HG03354 (cell line): ENCODE results near the gene MAP3K12.

ENCODE experiments used
- ATAC-seq: cut with Tn5 transposase; IDR thresholded peaks from one replicate; pipeline ENCODE4 v1.9.1; 2021; ENCODE audit warnings: mild to moderate bottlenecking; ENCODE audit not compliant: unreplicated experiment, poor library complexity, severe bottlenecking

MAP3K12 gene

DNA sequence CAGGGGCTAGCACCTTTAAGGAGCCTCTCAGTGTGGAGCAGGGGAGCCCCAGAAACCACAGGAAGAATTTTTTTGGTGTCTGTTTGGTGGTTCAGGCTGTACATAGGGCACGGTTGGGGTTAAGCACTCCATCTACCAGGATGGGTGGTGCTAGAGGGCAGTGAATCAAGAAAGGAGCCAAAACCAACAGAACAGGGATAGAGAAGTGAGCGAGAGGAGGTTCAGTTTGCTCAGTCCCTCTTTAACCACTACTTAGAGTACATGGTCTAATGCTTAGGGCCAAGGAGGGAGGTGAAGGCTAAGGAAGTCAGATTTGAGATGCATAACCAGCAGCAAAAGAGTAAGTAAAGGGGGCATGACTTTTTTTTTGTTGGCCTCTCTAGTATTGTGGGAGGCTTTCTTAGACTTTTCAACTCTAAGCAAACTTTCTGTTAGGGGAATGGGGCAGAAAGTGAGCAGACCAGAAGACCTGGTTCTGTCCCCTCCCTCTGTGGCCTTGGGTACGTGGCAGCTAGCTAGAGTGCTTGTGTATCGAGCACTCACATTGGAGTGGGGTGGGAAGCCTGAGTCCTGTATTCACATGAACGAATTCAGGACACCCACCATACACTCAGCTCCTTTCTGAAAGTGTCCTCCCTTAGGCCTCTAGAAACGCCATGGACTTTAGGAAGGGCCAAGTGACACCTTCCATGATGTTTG is 14.6 kb upstream of the MAP3K12 start:
- ATAC-seq = no peak

DNA sequence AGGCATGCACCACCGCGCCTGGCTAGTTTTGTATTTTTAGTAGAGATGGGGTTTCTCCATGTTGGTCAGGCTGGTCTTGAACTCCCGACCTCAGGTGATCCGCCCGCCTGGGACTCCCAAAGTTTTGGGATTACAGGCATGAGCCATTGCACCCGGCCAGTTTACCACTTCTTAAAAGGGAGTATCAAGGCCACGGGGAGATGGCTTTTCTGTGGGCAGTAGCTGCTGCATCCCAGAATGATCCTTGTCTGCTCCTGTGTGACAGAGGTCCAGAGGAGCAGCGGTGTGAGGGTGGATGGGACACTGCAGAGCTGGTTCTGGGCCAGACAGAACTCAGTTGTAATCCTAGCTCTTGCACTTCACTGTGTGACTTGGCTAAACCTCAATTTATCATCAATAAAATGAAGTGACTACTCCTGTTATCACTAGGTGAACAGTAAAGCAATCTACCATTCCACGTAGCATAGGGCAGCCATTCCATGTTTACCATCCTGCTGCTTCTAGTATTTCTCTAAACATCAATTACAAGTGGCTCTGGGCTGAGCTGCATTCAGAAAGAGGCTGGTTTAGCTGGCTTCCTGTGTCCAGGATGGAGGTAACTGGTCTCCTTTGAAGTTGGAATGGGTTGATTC is 11.0 kb upstream of the MAP3K12 start:
- no peak for ATAC-seq

DNA sequence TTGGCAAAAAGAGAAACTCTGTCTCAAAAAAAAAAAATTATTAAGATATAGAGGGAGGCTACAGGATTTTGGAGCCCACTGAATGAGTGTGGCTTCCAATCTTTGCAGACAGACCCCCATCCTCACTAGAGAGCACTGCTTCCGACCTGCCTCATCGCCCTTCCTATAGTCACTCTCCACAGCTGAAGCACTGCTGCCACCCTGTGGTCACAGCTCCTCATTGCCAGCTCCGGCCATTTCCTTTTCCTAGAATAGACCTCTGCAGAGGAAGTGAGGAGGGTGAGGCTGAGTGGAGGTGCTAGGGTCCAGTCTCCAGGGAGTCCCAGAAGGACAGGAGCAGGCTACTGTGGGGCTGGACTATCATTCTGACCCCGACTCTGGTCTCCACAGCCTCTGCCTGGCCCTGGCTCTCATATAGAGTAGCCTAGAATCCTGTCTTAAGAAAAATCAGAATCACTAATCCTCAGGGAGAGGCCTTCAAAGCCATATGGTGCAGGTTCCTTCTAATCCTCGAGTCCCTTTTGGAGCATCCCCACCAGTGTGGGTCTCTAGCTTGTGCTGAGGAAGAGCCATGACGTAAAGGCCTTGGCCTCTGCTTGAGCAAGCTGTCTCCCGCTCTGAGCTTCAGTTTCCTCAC is 9.4 kb upstream of the MAP3K12 start:
- peak; percentile 93 for ATAC-seq

DNA sequence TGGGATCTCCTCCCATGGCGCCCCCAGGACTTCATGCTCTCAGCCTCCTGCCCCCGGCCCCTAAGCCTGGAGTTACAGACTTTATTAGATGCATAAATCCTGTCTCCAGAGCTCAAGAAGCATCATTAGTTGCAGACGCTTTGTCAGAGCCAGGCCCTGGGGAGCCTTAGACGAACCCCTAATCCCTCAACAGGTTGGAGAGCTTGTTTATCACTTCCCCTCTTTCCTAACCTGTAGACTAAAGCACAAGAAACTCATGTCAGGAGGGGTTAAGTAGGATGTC is 8.3 kb upstream of the MAP3K12 start:
- no peak for ATAC-seq

DNA sequence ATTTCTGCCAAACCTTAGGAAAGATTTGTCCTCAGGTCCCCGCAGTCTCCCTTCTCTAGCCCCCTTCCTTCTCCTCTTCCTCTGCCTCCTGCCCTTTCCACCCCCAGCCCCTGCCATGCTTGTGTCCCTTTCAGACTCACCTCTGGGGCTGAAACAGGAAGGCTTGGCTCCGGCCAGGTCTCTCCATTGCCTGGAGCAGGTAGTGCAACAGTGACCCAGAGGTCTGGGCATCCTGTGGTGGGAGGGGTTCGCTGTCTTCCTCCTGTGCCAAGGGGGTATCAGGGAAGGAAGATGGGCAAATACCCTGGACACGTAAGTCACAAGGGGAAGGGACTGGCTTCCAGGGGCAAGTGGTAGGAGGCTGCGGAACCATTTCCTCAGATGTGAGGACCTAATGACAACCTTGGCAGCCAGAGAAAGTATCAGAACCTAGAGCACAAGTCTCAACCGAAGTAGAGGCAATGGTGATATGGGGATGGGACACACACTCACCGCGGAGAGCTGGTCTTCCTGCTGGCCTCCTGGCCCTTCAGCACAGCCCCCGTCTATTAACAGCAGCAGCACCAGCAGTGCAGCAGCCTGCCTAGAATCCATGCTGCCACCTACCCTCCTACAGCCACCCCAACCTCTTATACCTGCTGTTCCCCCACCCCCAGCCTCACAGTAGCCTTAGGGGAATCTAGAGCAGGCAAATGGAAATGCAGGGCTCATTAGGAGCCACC is 7.8 kb upstream of the MAP3K12 start, which contains the start of gene NPFF:
NPFF (minus strand) TSS at position 604 of the 722 bp plus-strand sequence; CDS start at position 594, 10 bp downstream.
- no peak for ATAC-seq

DNA sequence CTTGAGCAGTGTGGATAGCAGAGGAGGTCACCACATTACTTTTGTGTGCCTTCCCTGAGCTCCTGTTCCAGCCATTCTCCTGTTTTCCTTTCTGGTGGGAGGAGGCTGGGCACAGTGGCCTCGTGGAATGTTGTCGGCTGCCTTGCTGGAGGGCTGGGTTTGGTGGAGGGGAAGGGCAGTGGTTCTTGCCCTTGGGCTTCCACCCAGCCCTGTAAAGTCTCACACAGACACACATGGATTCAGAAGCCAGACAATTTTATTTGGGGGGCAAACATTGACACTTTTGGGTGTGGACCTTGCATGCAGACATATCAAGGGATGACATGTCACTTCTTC is 7.2 kb upstream of the MAP3K12 start:
- no peak for ATAC-seq

DNA sequence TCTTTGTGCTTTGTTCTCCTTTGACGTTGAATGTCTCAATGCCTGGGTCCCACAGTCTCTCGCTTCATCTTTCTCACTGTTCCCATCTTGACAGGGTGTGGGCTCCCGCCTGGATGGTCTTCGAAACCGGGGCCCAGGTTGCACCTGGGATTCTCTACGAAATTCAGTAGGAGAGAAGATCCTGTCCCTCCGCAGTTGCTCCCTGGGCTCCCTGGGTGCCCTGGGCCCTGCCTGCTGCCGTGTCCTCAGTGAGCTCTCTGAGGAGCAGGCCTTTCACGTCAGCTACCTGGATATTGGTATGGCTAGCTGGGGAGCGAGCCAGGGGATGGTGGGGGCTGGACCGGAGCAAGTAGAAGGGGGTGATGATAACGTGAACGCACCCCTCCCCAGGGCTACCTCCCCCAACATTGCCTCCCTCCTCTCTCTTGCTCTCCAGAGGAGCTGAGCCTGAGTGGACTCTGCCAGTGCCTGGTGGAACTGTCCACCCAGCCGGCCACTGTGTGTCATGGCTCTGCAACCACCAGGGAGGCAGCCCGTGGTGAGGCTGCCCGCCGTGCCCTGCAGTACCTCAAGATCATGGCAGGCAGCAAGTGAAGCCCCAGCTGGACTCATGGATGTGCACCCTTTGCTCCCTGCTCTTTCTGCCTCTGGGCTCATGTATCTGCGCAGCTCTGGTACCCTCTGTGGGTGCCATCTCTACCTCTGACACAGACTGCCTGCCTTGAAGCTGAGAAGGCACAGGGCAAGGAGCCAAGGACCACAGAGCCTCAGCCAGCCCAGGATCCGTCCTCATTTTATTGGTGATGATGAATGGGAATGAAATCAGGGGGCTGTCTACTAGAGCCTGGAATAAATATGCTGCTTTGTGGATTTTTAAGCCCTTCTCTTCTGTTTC is 6.5 kb upstream of the MAP3K12 start:
- no peak for ATAC-seq

DNA sequence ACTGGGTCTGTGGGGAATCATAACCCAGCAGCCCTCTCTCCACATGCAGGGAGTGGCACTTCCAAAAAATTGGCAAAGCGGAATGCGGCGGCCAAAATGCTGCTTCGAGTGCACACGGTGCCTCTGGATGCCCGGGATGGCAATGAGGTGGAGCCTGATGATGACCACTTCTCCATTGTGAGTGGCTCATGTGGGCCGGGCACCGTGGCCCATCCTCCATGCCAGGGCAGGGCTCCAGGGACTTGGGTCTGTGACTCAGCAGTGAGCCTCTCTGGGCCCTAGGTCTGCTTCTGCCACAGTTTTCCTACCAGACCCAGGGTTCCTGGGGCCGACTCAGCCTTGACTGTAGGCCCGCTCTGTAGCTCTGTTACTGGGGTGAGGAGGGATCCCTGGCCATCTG is 5.8 kb upstream of the MAP3K12 start:
- ATAC-seq = no peak

DNA sequence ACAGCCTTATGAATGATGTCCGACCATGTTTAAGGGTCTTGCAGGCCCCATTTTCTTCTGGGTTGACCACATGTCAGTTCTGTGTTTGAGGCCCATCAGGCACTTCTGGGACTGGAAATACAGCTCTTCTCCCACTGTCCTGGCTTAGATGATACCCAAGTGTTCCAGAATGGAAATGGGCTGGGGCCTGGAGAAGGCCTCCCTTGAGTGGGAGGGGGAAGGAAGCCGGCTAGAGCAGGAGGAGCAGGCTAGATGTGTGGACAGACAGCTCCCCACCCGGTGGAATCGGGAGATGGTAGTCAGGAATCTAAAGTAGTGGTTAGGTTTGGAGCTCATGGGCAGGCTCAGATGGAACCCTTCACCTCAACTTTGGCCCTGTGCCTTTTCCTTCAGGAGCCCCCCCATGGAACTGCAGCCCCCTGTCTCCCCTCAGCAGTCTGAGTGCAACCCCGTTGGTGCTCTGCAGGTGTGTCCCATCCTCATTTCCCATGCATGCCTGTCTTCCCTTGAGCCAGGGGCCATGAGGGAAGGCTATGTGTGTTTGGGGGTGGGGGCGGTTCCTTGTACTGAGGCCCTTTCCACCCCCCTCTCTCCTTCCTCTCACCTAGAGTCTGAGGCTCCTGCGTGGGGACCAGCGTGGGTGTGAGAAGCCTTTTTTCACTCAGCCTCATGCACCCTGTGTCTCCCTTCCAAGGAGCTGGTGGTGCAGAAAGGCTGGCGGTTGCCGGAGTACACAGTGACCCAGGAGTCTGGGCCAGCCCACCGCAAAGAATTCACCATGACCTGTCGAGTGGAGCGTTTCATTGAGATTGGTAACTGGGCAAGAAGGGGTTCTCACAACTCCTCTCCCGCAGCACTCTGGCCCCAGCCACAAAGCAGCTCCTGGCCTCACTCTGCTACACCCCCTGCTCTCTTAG is 5.0 kb upstream of the MAP3K12 start:
- ATAC-seq = no peak

DNA sequence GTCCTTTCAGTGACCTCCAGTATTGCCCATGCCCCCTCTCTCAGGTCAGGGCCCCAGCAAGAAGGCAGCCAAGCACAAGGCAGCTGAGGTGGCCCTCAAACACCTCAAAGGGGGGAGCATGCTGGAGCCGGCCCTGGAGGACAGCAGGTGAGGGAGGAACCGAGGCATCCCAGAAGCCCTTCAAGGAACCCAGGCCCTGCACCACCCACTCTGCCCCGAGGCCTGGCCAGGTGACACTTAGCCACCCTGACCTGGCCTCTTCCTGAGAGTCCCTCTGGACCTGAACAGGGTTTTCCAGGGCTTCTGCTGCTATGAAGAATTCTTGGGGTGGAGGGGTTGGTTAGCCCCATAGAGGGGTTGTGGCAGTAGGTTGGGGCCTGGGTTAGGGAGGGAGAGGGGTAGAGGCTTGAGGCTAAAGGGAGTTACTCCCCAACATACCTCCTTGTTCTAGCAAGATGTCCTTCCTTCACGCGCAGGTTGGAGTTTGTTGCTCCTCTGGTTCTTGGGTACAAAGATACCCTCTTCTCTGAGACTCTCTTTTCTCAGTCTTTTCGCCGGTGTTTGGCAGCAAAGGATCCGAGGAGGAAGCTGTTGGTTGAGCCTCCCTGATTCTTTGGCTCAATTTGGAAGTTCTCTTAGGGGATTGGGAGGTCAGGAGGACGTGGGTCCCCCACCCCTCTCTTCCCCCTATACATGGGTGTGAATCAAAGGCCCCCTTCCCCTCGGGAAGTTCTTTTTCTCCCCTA is 3.9 kb upstream of the MAP3K12 start:
- no peak for ATAC-seq

DNA sequence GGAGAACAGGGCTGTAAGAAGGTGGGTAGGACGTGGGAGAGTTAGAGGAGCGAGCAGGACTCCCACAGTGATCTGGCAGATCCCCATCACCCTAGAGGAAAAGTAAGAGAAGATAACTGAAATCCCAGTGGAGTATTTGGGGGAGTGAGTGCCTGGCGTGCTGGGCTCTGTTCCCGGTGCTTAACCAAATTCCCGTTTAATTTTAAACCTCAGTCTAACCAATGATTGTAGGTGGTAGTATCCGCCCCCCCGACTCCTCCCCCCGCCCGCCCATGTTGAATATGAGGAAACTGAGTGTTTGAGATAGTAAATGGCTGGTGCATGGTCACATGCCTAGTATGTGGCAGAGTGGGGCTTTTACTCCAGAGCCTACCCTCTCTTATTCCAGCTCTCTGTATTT is 3.1 kb upstream of the MAP3K12 start:
- no peak for ATAC-seq

DNA sequence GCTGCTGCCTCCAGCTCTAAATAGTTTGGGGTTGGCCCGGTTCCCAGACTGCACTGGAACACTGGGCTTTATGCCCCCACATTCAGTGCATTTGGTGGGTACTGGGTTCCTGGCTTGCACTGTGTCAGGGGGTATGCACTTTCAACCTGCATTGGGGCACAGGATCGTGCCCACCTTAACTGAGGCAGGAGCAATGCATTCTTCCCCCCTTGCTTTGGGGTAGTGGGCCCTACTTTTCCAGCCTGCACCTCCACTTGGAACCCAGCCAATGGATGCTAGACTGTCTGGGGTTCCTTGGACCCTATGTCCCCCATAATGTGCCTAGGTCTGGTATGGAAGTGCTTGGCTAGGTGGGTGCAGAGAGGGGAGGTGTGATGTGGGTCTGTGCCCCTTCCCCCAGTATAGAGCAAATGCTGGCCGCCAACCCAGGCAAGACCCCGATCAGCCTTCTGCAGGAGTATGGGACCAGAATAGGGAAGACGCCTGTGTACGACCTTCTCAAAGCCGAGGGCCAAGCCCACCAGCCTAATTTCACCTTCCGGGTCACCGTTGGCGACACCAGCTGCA is 2.4 kb upstream of the MAP3K12 start:
- no peak for ATAC-seq

DNA sequence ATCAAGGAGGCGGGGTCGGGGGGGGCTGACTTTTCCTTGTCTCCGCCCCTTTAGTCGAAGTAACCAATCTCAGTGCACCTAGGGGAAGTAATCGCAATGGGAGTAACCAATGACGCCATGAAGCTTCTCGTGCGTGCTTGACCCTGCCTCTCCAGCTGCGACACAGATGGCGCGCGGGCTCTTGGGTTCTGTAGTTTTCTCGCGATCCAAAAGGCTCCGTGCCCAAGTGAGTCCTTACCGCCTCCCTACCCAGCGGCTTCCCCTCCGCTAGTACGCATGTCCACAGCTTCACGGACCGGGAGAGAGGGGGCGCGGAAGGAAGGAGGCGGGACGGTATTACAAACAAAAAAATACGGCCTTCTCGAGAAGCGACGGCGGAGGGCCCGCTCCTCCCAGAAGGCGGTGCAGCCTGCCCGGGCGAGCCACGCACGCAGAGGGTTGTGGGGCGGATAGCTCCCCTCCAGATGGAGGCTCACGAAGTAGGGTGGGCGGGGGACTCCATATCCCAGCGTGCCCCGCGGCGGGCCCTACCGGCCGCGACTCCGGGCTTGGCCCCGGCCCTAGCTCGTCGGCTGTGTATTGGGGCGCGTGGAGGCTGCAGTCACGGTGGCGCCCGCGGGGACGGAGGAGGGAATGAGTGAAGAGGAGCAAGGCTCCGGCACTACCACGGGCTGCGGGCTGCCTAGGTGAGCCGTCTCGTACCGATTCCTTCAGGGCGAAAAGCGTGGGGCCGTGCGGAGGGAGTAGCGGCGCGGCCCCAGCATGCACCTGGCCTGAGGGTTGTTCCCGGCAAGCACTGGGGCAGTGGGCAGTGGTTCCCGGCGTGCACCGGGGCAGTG is 1.7 kb upstream of the MAP3K12 start, which contains the start of gene TARBP2:
TARBP2 (plus strand) TSS at position 508 of the 839 bp plus-strand sequence; CDS start at position 634, 126 bp downstream.
- ATAC-seq = peak; percentile 85

DNA sequence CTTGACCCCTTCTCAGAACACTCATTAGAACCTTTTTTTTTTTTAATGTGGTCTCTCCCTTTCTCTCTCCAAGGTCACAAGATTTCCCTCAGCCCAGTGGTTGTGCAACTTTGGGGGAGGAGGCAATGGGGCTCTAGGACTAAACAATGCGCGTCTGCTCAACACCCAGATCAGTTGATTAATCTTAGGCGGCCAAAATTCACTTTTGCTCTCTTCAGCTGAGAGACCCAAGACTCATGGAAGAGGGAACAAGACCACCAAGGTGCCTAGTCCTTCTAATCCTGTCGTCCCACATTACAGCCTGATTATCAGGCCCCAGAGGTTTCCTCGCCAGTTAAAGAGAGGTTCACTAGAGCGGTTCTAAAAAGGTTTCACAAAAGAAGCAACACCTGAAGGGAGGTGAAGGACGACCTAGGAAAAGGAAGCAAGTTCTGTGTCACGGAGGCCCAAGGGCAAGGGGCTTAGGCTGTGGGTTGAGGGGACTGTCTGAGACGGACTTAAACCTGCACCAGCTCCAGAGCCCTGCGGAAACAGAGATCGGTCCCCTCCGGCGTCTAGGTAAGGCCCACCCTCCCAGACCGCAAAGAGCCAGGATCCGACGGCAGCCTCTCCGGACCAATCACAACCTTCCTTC is 1.0 kb upstream of the MAP3K12 start:
- no peak for ATAC-seq

DNA sequence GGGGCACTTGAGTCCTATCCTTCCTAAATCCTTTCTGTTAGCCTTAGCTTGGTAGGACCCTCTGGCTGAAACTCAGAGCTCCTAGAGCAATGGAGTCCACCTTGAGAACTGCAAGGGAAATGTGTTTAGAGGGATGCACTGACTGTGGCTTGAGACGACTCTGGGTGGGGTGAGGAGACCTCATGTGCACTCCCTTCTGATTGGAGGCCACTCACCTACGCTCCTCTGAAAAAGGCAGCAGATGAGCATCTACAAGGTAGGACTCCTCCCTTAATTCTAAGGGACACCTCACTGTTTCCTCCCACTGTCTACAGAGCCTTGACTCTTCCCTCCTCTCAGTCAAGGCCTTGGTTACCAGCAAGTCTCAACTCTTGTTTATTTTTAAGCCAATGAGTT is 1.0 kb downstream of the MAP3K12 start:
- ATAC-seq = no peak

DNA sequence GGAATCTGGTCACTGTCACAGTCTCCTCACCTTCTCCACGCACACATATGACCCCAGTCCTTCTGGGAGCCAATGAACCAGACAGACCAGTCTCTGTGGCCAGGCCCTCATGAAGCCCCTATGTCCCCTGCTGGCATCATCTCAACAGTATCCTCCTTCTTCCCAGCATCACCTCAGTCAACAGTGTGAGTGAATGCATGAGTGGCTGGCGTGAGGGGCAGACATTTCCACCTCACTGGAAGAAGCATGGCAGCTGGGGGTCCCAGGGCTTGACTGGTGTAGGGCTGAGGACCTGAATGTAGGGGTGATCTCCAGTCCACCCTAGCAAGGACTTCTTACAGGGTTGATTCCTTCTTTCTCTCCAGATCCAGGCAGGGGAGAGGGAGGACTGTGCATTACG is 1.8 kb downstream of the MAP3K12 start:
- no peak for ATAC-seq

DNA sequence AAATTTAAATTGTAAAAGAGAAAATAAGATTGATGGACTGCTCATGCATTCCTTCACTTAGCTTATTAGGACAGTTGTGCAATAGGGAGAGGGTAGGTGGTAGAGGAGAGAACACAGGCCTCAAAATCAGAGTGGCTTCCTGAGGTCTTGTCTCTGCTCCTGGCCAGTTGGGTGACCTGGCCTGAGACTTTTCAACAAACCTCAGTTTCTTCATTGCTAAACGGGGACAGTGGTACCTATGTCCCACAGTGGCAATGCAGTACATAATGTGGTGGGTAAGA is 2.6 kb downstream of the MAP3K12 start:
- no peak for ATAC-seq
